Measurements from ENCODE around the gene PHF21B. TPM values are rescaled to one million over a fixed set of nuclear protein-coding genes. Genes with fewer than 3 reads are reported as not detected.
"Not testable (repeated sequence)": the region's sequence is repeated elsewhere in the genome, so short reads cannot be mapped to it uniquely, and the experiment has no call there.

PHF21B gene
- total RNA-seq, 1 experiment from 2014 or later: not detected

DNA sequence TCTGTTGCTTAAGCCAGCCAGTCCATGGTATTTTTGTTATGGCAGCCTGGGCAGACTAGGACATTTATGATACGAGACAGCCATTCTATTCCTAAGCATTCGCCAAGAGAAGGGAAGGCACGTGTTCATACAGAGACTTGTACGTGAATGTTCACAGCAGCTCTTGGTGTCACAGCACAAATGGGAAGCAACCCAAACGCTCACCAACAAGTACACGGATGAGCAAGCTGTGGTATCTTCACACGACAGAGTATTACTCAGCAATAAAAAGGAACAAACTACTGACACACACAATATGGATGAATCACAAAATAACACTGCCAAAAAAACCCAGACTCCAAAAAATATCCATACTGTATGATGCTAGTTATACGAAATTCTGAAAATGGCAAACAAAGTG lies 85.1 kb downstream of the PHF21B start:
- no peak for DNase-seq
- Histone ChIP-seq H3K4me3 (no peak overlapping the region), H3K9me3 (no peaks in the 10 kb centered on the region)

DNA sequence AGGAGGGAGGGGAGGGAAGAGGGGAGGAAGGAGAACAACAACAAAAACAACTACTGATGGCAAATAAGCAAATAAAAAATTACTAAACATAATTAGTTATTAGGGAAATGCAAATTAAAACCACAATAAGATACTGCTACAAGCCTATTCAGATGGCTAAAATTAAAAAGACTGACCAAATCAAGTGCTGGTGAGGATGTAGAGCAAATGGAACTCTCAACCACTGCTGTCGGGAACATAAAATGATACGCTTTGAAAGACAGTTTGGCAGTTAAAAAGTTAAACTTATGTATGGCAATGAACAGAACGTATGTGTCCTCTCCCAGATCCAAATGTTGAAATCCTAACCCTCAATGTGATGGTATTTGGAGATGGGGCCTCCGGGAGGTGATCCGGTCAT lies 85.7 kb downstream of the PHF21B start:
- no peaks in the 10 kb centered on the region for H3K9me3 ChIP-seq
- no peaks in the 10 kb centered on the region; the same call in 1 of the 2 replicates for H3K27me3 ChIP-seq
- no peak overlapping the region for H3K4me3 ChIP-seq

More for the DNA sequence above, 85.1 kb downstream of the PHF21B start:
- H3K27me3 ChIP-seq: no peaks in the 10 kb centered on the region; the same call in 1 of the 2 replicates
- no peaks in the 10 kb centered on the region for H3K36me3 ChIP-seq

DNA sequence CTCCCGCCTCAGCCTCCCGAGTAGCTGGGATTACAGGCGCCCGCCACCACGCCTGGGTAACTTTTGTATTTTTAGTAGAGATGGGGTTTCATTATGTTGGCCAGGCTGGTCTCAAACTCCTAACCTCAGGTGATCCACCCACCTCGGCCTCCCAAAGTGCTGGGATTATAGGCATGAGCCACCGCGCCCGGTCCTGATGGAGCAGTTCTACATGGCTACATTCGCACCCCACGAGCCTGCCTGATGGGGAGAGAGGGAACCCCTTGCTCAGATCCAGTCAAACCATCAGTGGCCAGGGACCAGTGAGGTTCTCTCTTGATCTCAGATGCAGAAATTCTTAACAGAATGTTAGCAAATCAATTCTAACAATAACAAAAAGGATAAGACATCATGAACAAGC lies 88.0 kb downstream of the PHF21B start:
- not testable (repeated sequence) for H3K27me3 ChIP-seq, DNase-seq, H3K36me3 ChIP-seq, H3K4me3 ChIP-seq, H3K9me3 ChIP-seq

More for the DNA sequence above, 85.7 kb downstream of the PHF21B start:
- DNase-seq: no peak
- no peaks in the 10 kb centered on the region for H3K36me3 ChIP-seq

DNA sequence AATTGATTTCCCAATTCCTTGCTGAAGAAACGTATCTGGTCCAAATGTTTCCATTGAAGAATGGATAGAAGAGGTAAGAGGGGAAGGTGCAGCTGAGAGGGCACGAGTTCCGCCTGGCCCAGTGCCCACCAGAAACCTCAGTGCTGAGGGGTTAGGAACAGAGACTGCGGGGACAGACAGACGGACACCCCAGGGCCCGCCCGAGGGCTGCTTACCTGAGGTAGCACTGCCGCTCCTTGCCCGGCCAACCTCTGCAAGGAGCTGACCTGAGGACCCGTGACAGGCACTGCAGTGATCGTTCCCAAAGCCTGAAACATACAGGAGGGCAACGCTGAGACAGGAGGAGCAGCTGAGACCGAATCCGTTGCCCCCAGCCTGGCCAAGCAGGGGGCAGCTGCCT lies 89.6 kb downstream of the PHF21B start:
- H3K4me3 ChIP-seq: no peak overlapping the region
- no peaks in the 10 kb centered on the region for H3K9me3 ChIP-seq
- no peaks in the 10 kb centered on the region for H3K36me3 ChIP-seq
- no peaks in the 10 kb centered on the region; the same call in 1 of the 2 replicates for H3K27me3 ChIP-seq
- DNase-seq: no peak

DNA sequence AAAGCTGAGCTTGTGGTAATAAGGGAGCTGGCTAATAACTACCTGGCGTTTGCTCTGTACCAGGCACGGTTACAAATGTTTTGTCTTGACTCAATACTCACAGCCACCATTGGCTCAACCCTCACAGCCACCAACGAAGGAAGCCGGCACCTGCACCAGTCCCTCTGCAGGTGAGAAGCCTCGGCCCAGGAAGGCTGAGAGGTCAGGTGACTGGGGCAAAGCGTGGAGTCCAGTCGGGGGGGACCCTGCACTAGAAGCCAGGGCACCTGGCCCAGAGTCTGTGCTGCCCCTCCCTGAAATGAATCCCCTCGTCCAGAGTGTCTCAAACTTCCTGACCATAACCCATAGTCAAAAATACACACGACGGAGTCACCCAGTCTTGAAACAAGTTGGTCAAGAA lies 90.1 kb downstream of the PHF21B start:
- Histone ChIP-seq H3K9me3 (no peaks in the 10 kb centered on the region), H3K27me3 (no peaks in the 10 kb centered on the region; the same call in 1 of the 2 replicates), H3K4me3 (no peak overlapping the region), H3K36me3 (no peaks in the 10 kb centered on the region)
- no peak for DNase-seq

DNA sequence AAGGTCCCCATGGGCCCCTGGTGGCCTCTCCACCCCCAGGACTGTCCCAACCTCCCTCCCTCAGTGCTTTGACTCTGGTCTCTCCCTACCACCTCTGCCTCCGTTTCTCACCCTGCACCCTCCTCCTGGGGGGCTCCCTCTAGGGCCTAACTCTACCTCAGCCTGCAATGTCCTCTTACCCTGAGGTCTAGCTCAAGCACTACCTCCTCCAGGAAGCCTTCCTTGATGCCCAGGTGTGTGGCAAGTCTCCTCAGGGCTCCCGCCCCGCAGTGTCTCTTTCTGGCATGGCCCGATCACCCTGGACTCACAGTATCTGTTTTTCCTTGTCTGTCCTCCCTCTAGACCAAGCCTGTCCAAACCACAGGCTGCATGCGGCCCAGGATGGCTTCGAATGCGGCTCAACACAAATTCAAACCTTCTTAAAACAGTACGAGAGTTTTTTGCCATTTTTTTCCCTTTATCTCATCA lies 90.8 kb downstream of the PHF21B start:
- H3K9me3 ChIP-seq: no peaks in the 10 kb centered on the region
- H3K36me3 ChIP-seq: no peaks in the 10 kb centered on the region
- no peaks in the 10 kb centered on the region; the same call in 1 of the 2 replicates for H3K27me3 ChIP-seq
- H3K4me3 ChIP-seq: no peak overlapping the region
- no peak for DNase-seq

DNA sequence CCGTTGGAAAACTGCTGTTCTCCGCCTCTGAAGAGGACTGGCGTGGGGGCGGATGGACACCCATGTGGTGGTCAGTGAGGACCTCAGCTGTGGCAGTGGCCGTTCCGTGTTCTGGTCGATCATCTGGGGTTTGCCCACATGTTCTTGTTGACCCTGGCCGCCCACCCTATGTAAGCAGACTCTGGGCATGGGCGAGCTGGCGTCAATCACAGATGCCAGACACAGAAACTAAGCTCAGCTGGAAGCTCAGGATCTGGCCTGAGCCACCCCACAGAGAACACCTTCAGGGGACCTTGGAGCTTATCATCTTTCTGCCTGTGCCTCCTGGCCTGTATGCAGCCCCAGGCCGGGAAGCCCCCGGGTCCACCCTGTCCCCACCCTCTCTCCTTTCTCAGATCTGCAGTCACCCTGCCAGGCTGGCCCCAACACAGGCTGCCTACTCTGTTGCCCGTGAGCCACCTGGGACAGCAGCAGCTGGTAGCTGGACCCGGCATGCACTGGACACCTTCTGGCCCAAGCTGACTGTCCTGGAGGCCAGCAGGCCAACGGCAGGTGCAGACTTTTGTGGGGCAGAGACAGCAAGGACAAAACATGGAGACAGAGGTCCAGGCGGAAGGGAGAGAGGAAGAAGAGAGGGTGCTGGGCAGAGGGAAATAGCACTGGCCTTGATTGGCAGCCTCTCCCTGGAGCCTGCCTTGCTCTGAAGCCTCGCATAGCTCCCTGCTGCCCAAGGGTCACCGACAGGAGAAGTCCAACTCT lies 91.5 kb downstream of the PHF21B start:
- H3K27me3 ChIP-seq: no peaks in the 10 kb centered on the region; the same call in 1 of the 2 replicates
- H3K9me3 ChIP-seq: no peaks in the 10 kb centered on the region
- no peaks in the 10 kb centered on the region for H3K36me3 ChIP-seq
- H3K4me3 ChIP-seq: no peak overlapping the region
- no peak for DNase-seq

DNA sequence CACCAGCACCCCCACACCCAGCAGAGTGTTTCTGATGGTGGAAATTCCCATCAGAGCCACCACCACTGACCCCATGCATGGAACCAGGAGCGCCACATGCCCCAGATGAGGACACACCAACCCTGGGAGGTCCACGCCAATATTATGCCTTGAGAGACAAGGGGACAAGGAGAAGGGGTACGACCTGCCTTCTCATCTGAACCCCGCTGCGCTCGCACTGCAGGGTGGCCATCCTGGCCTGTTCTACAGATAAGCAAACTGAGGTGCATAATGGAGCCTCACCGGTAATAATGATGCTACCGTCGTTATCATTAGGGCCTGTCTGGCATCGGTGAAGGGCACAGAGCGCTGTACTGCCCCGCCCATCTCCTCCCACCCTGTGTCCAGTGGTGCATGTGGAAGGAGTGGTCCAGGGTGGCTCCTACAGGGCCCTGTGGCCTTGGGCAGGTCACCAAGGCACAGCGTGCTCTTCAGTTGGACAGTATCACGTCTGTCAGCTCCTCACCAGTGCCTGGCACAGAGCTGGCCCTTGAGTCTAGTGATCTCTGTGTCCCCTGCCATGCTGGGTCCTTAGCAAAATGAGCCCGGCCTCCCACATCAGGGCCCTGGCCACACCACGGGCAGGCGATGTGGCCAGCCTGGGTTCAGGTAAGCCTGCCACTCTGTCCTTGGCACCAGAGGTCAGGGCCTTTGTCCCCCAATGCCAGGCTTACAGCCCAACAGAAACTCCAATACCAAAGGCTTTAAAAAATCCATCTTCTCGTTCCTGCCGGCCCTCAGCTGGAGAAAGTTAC lies 92.2 kb downstream of the PHF21B start:
- H3K4me3 ChIP-seq: no peak overlapping the region
- no peaks in the 10 kb centered on the region for H3K36me3 ChIP-seq
- DNase-seq: no peak
- no peaks in the 10 kb centered on the region for H3K9me3 ChIP-seq
- H3K27me3 ChIP-seq: no peaks in the 10 kb centered on the region; the same call in 1 of the 2 replicates

DNA sequence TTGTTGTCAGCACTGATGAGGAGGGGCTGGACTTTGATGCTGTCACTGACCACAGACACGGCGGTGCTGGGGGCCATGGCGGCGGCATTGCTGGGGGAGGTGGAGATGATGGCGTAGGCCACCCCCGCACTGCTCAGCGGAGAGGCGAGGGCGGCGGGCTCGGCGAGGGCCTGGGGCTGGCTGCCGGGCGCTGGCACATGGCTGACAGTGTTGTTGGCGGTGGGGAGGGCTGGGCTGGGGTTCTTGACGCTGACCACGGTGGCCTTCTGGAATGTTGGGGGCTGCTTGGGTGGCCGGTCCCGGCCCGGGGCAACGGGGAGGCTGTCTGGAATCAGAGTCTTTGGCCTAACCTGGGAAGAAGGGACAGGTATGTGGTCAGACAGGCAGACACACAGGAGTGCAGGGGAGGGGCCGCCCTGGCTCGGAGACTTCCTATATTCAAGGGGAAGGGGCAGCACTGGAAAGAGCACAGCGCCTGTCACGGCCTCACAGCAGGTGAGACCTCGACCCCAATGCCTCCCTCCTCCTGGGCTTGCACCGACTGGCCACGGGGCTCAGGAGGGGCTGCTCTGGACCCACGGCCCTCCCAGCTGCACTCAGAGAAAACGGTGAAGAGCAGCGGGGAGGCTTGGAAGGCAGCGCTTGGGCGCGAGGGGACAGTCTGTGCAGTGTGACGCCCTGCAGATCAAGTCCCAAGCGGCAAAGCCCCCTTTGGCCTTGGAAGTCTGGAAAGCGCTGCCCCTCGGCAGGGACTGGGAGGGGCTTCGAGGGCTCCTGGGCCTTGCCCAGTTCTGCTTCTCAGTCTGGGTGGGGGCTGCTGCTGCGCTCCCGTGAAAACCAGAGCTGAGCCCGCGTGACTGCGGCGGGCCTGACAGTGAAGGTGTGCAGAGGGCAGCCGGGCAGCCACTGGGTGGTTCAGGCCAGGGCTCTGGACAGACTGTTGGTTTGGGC lies 93.2 kb downstream of the PHF21B start:
- H3K4me3 ChIP-seq: no peak overlapping the region
- DNase-seq: no peak
- H3K9me3 ChIP-seq: no peaks in the 10 kb centered on the region
- H3K36me3 ChIP-seq: no peaks in the 10 kb centered on the region
- H3K27me3 ChIP-seq: no peaks in the 10 kb centered on the region

DNA sequence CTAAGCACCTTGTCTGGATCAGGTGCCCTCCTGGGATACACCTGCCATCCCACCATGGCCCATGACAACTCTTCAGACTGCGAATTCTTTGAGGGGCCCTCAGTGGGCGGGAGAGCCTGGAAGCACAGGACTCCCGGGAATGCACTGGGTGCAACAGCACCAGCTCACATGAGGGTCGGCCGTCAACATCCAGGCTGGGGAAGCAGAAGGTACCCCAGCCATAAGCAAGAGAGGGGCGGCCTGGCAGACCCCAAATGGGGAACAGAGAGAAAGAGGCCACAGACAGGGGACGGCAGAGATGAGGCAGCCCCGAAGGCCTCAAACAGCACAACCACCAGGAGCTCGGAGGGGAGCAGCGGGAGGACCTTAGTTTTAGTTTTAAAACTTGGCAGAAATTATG lies 94.4 kb downstream of the PHF21B start:
- no peak for DNase-seq
- Histone ChIP-seq H3K9me3 (no peaks in the 10 kb centered on the region), H3K36me3 (no peaks in the 10 kb centered on the region)

DNA sequence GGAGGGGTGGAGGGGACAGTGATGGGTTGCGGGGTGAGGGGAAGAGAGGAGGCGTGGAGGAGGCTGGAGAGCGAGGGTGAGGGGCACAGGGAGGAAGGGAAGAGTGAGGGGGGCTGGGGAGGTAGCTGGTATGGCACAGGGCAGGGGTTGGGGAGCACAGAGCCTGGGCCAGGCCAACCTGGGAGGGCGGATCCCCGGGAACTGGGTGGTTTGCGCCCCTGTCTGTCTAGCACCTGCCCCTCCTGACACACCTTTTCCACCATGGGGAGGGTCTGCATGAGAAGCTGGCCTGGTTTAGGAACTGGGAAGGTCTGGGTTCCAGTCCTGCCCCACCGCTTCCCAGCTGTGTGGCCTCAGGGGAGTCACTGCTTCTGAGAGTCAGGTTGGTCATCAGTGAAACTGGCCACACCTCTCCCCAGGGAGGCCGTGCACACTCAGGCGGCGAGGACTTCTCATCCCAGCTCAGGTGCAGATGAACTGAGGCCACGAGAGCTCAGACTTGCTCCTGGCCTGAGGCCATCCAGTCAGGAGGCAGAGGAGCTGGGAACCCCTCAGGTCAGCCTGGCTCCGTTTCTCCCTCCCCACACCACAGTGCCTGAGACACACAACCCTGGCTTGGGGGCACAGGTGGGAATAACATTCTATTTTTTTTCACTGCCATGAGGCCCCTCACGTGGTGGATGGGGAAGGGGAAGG lies 95.6 kb downstream of the PHF21B start:
- Histone ChIP-seq H3K4me3 (no peak overlapping the region), H3K27me3 (0 out of 2 replicates have a peak, but pooled peaks cover 2% of the 10 kb centered on the region), H3K36me3 (no peaks in the 10 kb centered on the region), H3K9me3 (no peaks in the 10 kb centered on the region)
- DNase-seq: no peak

More for the DNA sequence above, 94.4 kb downstream of the PHF21B start:
- no peaks in the 10 kb centered on the region for H3K27me3 ChIP-seq
- H3K4me3 ChIP-seq: no peak overlapping the region

DNA sequence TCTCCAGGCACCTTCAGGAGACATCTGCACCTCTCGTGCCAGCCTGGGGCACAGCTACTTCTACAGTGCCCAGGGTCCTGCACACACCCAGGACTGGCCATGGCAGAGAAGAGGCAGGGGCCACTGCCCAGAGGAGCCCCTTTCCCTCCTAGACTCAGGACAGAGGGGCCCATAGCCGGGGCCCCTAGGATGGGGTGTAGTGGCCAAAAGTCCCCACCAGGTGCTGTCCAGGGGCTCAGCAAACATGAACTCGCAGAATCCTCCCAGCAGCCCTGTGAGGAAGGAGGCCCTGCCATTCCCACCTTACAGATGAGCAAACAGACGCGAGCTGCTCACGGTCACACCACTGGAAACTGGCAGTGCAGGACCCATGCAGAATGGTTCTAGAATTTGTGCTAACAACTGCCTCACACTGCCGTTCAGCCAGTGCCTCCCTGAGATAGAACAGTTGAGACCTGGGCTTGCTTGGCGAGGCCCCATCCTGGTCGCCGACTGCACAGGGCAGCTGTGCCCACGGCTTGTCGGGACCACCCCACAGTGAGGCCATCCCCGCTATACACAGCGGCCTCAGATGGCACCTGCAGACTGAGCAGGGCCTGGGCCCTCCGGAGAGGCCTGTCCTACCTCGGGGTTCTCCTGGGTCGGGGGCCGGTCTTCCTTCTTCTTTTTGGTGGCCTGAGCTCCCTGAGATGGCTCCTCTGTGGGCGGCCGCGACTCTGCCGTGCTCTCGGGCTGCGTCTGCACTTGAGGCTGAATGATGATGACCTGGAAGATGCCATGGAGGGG lies 96.4 kb downstream of the PHF21B start:
- Histone ChIP-seq H3K4me3 (no peak overlapping the region), H3K27me3 (0 out of 2 replicates have a peak, but pooled peaks cover 2% of the 10 kb centered on the region), H3K36me3 (no peaks in the 10 kb centered on the region), H3K9me3 (no peaks in the 10 kb centered on the region)
- no peak for DNase-seq

DNA sequence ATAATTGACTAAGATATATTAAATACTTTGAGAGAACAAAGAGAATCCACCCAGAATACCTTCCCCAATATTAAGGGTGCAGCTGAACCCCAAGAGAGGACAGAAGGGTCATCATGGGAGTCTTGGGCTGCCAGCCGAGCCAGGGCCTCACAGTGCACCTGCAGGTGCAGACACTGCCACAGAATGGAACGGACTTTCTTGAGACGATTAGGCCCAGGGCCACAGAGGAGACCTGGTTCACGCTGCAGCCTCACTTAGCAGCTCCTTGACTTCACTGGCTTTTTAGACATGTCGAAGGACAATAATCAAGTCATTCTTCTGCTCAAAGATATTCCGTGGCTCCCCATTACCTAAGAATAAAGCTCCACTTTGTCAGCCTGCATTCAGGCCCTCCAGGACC lies 100.6 kb downstream of the PHF21B start:
- Histone ChIP-seq H3K4me3 (no peak overlapping the region), H3K9me3 (no peaks in the 10 kb centered on the region), H3K27me3 (peaks cover 6% of the 10 kb centered on the region), H3K36me3 (no peaks in the 10 kb centered on the region)
- DNase-seq: no peak

DNA sequence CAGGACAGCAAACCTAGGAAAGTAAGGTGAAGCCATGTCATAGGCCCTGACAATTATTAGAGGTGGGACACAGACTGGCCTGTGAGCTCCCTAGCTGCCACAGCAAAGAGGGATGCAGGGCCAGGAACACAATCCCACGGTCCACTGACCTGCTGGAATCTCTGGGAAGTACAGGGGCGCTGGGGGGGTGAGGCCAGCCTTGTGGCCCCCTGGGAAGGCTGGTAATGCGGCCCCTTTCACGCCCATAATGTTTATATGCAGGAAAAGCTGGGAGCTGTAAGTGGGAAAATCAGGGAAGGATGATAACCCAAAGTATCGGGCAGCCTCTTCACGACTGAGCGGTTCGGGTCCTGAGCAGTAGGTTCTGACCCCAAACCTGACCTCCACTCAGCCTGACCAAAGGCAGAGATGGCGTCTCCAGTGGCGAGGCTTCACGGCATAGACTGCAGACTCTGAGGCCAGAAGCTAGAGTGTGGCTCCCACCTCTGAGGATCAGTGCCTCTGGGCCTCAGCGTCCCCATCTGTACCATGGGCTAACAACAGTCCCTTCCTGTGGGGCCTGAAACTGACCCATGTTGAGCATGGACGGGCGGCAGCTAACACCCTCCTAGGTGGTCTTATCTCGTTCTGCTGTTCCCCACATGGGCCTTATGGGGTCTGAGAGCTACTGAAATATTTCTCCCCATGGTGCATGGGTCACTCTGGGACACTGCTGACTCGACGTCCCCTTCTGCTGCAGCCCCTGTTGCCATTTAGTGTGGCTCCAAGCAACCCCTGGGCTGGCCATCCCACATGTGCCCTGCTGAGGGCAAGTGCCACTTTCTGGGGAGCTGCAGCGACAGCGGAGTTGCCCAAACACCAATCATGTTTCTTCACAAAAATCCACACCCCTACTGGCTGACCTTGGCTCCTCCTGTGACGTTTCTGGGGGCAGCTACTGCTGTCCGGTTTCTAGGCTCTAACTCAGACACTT lies 101.8 kb downstream of the PHF21B start:
- H3K9me3 ChIP-seq: no peaks in the 10 kb centered on the region
- H3K4me3 ChIP-seq: no peak overlapping the region
- H3K27me3 ChIP-seq: peaks cover 15% of the 10 kb centered on the region
- no peaks in the 10 kb centered on the region for H3K36me3 ChIP-seq
- DNase-seq: no peak

Data from MG63 (cell line).